Fibroblast of skin of back (primary cell): ENCODE data around the gene MUC12.
"Not testable (repeated sequence)": the region's sequence is repeated elsewhere in the genome, so short reads cannot be mapped to it uniquely, and the experiment has no call there.

Source experiments
- DNase-seq: peaks from one replicate; pipeline ENCODE4 v3.0.0-alpha.2; 2013

MUC12 gene

DNA sequence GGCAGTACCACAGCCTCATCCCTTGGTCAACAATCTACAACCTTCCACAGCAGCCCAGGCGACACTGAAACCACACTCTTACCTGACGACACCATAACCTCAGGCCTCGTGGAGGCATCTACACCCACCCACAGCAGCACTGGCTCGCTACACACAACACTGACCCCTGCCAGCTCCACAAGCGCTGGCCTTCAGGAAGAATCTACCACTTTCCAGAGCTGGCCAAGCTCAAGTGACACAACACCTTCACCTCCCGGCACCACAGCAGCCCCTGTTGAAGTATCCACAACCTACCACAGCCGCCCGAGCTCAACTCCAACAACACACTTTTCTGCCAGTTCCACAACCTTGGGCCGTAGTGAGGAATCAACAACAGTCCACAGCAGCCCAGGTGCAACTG is 25.3 kb downstream of the MUC12 start:
- DNase-seq = not testable (repeated sequence)

DNA sequence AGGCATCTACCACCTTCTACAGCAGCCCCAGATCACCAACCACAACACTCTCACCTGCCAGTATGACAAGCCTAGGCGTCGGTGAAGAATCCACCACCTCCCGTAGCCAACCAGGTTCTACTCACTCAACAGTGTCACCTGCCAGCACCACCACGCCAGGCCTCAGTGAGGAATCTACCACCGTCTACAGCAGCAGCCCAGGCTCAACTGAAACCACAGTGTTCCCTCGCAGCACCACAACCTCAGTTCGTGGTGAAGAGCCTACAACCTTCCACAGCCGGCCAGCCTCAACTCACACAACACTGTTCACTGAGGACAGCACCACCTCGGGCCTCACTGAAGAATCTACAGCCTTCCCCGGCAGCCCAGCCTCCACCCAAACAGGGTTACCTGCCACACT is 29.2 kb downstream of the MUC12 start:
- DNase-seq = not testable (repeated sequence)

DNA sequence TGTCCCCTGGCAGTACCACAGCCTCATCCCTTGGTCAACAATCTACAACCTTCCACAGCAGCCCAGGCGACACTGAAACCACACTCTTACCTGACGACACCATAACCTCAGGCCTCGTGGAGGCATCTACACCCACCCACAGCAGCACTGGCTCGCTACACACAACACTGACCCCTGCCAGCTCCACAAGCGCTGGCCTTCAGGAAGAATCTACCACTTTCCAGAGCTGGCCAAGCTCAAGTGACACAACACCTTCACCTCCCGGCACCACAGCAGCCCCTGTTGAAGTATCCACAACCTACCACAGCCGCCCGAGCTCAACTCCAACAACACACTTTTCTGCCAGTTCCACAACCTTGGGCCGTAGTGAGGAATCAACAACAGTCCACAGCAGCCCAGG is 30.0 kb downstream of the MUC12 start:
- DNase-seq = not testable (repeated sequence)

DNA sequence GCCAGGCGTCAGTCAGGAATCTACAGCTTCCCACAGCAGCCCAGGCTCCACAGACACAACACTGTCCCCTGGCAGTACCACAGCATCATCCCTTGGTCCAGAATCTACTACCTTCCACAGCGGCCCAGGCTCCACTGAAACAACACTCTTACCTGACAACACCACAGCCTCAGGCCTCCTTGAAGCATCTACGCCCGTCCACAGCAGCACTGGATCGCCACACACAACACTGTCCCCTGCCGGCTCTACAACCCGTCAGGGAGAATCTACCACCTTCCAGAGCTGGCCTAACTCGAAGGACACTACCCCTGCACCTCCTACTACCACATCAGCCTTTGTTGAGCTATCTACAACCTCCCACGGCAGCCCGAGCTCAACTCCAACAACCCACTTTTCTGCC is 30.7 kb downstream of the MUC12 start:
- not testable (repeated sequence) for DNase-seq

DNA sequence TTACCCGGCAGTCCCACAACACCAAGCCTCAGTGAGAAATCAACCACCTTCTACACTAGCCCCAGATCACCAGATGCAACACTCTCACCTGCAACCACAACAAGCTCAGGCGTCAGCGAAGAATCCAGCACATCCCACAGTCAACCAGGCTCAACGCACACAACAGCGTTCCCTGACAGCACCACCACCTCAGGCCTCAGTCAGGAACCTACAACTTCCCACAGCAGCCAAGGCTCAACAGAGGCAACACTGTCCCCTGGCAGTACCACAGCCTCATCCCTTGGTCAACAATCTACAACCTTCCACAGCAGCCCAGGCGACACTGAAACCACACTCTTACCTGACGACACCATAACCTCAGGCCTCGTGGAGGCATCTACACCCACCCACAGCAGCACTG is 33.0 kb downstream of the MUC12 start:
- DNase-seq = not testable (repeated sequence)

DNA sequence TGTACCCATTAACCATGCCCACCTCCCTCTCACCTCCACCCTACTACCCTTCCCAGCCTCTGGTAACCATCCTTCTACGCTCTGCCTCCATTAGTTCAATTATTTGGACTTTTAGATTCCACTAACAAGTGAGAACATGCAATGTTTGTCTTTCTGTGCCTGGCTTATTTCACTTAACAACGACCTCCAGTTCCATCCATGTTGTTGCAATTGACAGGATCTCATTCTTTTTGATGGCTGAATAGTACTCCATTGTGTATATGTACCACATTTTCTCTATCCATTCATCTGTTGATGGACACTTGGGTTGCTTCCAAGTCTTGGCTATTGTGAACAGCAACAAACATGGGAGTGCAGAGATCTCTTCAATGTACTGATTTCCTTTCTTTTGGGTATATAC is 38.0 kb downstream of the MUC12 start:
- not testable (repeated sequence) for DNase-seq

DNA sequence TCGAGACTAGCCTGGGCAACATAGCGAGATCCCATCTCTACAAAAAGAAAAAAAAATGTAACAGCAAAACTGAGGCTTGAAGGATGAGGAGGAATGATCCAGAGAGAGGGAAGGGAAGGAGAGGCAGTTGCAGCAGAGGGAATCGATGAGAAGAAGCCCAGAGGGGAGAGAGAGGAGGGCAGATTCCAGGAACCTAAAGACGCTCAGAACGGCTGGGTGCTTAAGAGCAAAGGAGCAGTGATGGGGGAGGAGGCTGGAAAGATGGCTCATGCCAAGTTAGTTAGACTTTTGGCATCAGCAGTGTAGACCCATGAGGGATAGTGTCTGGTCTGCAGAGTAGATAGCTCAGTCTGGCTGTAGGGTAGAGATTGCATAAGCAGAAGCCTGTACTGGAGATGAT is 40.3 kb downstream of the MUC12 start:
- DNase-seq = no peak

DNA sequence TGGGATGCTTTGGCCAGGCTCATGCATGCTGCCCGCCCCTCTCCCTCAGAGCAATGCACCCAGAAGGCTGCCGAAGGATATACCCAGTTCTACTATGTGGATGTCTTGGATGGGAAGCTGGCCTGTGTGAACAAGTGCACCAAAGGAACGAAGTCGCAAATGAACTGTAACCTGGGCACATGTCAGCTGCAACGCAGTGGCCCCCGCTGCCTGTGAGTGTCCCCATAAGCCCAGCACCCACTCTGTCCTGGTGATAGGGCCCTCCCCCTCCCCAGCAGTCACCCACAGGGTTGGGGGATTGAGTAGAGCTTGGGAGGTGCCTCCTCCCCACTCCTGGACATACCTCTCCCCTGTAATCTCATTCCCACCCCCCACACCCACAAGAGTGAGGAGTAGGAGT is 43.6 kb downstream of the MUC12 start:
- DNase-seq = no peak

DNA sequence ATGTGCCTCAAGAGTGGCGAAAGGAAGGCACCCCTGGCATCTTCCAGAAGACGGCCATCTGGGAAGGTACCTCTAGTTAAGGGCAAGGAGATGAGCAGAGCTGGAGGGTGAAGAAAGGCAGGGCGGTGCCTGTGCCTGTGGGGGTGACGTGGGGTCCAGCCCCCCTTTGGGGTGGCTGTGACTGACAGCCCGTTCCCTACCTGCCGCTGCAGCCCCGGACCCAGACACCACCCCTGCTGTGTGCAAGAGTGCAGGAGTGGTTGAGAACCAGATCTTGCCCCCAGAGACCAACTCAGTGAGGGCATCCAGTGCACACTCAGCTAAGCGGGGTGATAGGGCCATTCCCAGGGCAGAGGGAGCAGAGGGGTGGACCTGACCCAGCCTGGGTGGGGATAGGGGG is 46.3 kb downstream of the MUC12 start:
- no peak for DNase-seq

DNA sequence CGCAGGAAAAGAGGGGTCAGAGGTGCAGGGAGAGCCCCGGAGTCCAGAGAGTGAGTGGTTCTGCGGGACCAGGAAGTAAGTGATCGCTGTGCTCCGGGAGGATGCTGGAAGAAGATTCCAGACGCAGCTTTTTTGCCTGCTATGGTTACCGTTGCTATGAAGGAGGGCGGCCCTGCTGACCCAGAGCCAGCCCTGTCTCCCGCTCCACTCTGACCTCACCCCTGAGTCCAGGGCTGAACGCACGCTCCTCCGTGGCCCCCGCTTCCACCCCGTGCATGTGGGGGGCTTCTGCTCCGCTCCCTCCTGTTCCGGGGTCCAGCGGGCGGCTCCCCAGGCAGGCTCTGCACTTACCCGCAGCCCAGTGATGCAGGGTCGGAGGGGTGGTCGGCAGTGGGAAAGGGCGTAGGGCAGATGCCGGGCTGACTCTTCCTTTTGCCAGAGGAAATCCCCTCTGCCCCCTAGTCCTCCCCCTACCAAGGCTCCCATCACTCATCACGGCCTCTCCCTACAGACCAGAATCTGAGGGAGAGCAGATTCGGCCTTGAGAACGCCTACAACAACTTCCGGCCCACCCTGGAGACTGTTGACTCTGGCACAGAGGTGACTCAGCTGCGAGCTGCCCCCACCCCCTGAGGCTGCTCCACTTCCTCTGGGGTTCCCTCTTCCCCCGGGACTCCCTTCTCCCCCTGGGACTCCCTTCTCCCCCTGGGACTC is 47.9 kb downstream of the MUC12 start:
- peak; percentile 90 for DNase-seq

DNA sequence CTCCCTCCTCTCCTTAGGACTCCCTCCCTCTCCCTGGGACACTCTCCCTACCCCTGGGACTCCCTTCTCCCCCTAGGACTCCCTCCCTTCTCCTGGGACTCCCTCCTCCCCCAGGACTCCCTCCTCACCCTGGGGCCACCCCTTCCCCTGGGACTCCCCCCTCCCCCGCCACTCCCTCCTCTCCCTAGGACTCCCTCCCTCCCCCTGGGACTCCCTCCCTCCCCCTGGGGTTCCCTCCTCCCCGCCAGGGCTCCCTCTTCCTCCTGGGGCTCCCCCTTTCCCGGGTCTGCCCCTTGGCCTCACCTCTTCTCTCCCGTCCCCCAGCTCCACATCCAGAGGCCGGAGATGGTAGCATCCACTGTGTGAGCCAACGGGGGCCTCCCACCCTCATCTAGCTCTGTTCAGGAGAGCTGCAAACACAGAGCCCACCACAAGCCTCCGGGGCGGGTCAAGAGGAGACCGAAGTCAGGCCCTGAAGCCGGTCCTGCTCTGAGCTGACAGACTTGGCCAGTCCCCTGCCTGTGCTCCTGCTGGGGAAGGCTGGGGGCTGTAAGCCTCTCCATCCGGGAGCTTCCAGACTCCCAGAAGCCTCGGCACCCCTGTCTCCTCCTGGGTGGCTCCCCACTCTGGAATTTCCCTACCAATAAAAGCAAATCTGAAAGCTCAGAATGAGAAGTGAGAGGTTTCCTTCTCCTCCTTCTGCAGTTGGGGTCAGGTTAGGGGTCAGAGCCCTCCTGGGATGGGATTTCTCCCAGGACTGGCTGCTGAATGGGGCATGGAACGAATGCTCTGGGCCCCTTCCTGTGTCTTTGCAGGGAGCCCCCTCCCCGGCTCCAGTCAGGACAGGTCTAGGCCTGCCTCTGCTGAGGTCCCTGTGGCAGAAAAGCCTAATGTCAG is 49.2 kb downstream of the MUC12 start:
- DNase-seq = no peak

DNA sequence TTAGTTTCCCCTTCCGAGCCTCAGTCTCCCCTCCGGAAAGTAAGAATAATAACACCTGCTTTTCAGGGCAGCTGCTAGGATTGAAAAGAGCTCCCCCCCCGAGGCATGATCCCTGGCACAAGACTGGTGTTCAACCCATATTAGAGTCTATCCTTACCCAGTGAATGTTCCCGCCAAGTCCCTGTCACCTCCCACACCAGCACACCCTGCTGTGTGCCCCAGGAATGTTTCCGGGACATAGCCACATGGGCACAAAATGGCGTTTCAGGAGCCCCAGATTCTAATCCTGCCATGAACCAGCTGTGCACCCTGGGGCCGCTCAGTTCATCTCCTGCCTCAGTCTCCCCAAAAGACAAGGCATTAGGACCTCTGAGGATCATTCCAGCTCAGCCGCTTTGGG is 51.1 kb downstream of the MUC12 start:
- DNase-seq = no peak

DNA sequence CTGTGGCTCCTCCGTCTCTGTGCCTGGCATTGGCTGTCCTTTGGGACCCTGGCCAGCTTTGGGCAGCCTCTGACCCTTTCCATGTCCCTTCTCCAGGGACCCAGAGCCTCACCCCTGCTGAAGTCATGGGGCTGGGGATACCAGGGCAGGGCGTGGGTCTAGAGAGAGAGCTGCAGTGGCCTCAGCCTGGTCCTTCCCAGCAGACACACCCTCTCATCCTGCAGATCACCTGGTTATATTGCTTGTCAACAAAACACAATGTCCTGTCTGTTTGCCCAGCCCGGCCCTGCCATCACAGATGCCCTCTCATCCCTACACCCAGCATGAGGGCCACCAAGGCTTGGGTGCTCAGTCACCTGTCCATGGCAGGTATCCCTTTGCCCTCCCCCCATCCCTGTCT is 52.3 kb downstream of the MUC12 start:
- no peak for DNase-seq

DNA sequence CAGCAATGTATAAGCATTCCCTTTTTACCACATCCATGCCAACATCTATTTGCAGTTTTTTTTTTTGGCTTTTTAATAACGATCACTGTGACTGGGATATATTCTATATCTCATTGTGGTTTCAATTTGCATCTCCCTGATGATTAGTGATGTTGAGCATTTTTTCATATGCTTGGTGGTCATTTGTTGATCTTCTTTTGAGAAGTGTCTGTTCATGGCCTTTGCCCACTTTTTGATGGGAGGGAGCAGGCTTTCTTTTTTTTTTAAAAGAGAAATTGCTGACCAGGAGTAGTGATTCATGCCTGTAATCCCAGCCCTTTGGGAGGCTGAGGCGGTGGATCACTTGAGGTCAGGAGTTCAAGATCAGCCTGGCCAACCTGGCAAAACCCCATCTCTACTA is 54.5 kb downstream of the MUC12 start:
- no peak for DNase-seq

DNA sequence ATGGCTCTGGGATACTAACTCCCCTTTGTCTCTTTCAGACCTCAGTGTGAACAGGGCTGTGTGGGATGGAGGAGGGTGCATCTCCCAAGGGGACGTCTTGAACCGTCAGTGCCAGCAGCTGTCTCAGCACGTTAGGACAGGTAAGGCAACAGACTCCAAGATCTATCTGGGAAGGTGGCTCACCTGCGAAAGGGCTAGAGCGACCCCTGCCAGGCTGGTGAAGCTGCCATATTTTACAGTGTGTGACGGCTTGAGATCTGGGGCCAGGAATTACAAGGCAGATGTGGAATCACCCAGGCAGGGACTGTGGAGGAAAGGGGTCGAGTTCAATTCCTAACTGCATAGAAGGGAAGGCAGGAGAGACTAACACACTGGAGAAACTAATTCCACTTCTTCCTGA is 61.7 kb downstream of the MUC12 start:
- no peak for DNase-seq

DNA sequence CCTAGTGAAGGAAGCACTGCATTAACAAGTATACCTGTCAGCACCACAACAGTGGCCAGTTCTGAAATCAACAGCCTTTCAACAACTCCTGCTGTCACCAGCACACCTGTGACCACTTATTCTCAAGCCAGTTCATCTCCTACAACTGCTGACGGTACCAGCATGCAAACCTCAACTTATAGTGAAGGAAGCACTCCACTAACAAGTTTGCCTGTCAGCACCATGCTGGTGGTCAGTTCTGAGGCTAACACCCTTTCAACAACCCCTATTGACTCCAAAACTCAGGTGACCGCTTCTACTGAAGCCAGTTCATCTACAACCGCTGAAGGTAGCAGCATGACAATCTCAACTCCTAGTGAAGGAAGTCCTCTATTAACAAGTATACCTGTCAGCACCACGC is 66.6 kb downstream of the MUC12 start:
- no peak for DNase-seq

DNA sequence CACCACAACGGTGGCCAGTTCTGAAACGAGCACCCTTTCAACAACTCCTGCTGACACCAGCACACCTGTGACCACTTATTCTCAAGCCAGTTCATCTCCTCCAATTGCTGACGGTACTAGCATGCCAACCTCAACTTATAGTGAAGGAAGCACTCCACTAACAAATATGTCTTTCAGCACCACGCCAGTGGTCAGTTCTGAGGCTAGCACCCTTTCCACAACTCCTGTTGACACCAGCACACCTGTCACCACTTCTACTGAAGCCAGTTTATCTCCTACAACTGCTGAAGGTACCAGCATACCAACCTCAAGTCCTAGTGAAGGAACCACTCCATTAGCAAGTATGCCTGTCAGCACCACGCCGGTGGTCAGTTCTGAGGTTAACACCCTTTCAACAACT is 71.9 kb downstream of the MUC12 start:
- DNase-seq = not testable (repeated sequence)

DNA sequence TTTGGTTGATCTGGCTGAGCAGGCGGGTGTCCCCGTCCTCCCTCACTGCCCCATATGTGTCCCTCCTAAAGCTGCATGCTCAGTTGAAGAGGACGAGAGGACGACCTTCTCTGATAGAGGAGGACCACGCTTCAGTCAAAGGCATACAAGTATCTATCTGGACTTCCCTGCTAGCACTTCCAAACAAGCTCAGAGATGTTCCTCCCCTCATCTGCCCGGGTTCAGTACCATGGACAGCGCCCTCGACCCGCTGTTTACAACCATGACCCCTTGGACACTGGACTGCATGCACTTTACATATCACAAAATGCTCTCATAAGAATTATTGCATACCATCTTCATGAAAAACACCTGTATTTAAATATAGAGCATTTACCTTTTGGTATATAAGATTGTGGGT is 89.0 kb downstream of the MUC12 start:
- peak; percentile 42 for DNase-seq

DNA sequence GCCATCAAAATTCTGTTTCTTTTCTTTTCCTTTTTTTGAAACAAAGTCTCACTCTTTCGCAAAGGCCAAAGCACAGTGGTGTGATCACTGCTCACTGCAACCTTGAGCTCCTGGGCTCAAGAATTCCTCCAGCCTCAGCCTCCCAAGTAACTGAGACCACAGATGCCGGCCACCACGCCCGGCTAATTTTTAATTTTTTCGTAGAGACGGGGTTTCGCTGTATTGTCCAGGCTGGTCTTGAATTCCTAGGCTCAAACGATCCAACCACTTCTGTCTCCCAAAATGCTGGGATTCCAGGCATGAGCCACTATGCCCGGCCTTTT is 90.2 kb downstream of the MUC12 start:
- DNase-seq = no peak

DNA sequence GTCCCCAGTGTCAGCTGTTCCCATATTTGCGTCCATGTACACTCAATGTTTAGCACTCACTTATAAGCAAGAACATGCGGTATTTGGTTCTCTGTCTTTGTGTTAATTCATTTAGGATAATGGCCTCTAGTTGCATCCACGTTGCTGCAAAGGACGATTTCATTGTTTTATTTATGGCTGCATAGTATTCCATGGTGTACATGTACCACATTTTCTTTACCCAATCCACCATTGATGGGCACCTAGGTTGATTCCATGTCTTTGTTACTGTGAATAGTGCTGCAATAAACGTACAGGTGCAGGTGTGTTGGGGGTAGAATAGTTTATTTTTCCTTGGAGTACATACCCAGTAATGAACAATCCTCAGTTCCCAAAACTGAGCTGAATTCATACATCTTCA is 91.6 kb downstream of the MUC12 start:
- no peak for DNase-seq

DNA sequence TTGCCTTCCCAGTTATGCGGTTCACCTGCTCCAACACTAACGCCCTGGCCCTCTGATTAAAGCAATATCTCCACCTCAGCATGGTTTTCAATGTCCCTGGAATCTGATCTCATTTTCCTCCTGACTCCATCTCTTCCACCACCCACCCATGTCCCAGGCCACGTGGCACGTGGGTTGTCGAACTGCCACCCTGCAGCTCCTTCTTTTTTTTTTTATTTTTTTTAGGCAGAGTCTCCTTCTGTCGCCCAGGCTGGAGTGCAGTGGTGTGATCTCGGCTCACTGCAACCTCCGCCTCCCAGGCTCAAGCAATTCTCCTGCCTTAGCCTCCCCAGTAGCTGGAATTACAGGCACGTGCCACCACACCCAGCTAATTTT is 94.8 kb downstream of the MUC12 start:
- not testable (repeated sequence) for DNase-seq

DNA sequence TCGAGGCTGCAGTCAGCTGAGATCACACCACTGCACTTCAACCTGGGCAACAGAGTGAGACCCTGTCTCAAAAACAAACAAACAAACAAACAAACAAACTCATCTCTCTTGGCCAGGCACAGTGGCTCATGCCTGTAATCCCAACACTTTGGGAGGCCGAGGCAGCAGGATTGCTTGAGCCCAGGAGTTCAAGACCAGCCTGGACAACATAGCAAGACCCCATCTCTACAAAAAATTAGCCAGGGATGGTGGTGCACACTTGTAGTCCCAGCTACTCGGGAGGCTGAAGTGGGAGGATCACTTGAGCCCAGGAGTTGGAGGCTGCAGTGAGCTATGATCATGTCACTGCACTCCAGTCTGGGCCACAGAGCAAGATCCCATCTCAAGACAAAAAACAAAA is 95.8 kb downstream of the MUC12 start:
- DNase-seq = not testable (repeated sequence)

DNA sequence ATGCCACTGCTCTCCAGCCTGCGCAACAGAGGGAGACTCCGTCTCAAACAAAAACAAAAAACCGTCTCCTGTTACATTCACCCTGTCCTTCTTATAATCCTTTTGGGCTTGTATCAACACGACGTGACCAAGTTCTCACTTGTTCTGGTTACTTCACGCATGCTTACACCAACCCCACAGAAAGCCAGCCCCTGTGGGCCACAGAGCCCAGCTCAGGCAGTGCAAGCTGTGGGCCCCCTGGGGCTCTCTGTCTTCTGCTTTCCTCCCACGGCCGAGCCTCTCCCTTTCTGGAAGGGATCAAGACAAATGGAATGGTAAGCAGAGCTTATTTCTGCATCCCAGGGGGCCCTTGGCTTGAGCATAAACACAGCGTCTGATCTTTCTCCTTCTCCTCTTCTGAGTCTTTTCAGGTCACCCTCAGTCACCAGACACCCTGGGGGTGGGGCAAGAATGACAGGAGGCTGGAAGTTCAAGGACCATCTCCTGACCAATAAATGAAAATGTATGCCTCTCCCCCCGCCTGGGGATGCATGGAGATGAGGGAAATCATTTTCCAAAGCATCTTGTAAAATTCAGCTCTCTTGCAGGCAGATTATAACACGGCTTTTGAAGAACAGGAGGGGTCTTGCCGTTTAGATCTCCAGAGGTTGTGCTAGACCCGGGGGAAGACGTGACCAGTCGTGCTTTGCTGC is 96.9 kb downstream of the MUC12 start:
- DNase-seq = peak; percentile 38

DNA sequence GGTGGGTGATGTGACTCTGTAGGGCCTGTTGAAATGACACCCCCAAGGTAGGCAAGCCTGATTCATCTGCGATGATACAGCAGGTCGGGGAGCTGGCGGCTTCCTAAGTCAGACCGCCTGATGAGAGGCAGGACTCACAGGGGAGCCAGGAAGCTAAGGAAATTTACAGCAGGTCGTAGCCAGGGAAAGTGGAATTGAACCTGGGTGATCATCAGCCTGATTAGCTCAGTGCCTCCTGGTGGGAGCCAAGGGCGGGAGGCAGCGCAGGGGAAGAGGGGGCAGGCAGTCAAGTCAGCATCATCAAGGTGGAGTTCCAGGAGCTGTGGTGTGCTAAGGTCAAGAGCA is 97.4 kb downstream of the MUC12 start:
- DNase-seq = no peak
